Limb (tissue), 2 donors: ENCODE measurements around the gene DGKH.
"Not testable (repeated sequence)": the region's sequence is repeated elsewhere in the genome, so short reads cannot be mapped to it uniquely, and the experiment has no call there.

Experiments used
- DNase-seq, 2 donors: peaks; one replicate each; pipeline ENCODE4 v3.0.0-alpha.2; 2016; ENCODE audit errors: extremely low spot score in 2 of 2

Gene DGKH

DNA sequence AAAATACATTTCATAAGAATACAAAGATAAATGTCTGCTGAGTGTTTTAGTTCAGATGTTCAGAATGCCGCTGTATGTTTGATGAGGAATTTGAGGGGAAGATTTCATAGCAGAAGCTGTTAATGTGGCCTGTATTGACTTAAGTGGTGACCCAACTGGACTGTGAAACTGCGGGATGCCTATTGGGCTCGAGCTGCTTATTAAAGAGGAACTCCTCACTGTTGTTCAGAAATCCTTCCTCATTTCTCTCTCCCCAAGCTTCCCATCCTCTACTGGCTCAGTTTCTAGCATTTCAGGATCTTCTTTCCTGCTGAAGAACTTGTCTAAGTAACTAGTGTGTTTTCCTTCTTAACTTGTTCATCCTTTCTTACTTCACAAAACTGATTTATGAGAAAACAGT lies 20.4 kb downstream of the DGKH start:
- no peak for DNase-seq

DNA sequence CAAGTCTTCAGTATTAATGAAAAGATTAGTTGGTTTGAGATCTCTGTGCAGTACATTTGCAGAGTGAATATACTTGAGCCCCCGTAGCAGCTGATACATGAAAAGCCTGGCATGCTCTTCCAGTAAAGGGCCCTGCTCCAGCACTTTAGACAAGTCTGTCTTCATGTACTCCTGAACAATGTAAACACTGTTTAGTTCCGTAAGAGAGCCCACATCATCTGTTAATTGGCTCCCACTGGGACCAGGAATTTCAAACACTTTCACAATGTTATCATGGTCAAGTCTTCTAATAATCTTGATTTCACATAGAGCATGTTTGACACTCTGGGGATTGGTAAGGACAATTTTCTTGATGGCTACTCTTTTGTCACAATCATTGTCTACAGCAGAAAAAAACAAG lies 22.2 kb downstream of the DGKH start:
- DNase-seq, result not testable (repeated sequence)

DNA sequence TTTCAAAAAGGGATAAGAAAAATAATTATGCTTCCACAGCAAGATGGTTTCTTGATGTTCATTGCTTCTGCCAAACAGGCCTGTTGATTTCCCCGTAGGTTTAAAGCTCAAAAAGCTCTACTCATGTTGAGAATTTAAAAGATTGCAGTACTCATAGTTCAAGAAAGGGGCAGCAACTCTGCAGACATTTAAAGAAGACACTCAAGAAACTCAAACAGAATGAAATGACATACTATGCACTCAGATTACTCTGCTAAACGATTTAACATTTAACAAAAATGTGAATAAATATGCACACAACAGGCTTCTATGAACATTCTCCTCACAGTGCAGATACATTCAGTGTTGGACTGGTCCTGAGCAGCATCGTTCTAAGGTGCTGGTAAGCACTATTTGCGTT lies 22.7 kb downstream of the DGKH start:
- DNase-seq, result not testable (repeated sequence)

DNA sequence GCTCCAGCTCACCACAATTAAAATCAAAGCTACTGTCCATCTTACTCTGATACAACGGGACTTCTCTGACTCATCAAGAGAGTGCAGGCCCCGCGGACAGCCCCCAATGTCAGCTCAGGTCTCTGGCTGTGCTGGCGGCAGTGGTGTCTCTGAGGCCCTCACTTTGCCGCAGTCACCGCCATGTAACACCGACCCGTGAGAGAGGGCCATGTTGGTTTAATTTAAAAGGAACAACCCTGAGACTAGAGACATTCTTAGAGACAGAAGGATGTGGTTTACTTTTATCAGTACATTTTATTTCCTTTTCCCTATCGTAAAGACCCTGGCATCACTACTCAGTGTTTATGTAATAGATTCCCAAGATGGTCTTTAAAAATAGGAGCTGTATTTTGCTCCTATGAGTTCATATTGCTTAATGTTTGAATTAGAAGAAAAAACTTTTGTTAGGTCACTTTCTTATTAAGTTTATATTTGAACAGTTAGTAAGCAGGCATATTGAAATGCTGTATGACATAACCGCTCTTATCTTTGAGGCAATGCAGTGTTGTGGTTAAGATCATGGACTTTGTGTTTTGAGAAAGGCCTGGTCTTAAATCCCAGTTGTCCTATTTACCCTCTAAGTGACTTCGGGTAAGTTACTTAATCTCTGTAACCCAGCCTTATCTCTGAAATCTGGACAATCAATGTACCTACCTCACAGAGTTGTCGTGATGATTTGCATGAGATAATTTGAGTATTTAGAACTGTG lies 23.4 kb downstream of the DGKH start:
- no peak for DNase-seq

DNA sequence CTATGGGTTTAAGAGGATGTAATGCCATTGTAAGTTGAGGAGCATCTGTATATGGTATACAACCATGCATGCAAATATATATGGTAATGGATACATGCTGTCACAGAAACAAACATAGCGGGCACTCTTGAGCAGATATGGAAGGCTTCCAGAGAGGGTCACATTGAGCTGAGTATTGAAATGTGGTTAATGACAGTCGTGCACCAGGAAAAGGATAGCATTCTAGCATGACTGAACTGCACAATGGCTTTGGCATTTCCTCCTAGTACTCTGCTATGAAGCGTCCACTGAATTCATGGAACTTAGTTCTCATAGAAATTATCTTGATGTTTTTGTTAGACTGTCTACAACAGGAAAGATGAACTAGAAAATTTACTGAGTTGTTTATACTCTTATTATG lies 25.2 kb downstream of the DGKH start:
- DNase-seq, result no peak

DNA sequence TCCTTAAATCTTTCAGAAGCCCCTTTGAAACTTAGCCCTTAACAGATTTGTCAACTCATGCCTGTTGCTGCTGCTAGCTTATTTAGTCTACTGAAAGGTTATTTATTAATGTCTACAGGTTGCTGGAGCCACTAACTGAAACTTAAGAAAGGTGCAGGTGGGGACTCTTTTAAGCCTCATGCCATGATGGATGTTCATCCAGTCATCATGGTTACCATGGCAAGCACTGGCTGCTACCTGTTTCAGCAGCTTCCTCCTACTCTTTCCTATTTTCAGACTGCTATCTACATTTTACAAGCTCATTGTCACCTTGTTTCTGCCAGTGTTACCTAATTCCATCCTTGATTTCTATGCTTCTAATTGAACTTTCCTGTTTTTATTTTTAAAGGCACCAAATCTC lies 27.1 kb downstream of the DGKH start:
- no peak for DNase-seq

DNA sequence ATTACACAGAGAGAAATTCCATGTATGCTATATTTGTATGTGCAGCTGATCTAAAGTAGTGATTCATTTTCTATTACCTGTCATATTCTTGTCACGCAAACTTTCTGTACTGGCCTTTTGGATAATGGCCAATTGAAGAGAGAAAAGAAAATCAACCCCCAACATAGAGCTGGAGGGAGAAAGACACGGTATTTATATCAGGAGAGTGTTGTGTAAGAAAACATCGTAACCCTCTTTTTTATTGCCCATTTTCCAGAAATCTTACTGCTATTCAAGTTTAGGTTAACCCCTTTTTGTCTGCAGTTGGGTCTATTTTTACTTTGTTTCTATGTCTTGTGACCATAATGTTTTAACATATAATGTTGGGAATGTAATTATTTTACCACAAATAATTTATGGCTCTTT lies 27.9 kb downstream of the DGKH start:
- DNase-seq, result no peak

DNA sequence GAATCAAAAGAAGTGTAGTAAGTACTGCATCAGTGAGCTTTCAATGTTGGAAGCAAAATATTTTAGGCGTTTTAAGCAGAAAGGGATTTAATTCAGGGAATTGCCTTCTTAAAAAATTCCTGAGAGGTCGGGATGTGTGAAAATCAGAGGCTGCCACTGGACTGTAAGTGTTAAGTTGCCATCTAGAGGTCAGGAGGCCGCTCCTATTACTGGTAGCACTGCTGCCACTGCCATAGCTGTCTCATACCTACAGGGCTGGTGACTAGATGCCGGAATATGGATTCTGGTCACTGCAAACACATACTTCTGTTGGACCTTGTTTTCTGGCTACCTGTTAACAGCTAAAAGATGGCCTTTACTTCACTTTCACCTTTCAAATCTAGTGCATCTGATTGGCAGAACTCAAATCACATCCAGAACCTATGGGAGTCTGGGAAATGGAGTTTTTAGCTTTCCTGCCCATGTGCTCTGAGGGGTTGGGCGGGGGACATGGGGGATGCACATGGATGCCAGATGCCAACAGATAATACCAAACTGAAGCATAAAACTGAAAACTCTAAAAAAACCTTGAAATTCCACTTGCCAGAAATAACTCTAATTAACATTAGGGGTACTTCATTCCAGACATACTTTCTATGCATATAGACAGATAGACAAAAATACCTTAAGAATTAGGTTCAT lies 29.8 kb downstream of the DGKH start:
- DNase-seq, result no peak

DNA sequence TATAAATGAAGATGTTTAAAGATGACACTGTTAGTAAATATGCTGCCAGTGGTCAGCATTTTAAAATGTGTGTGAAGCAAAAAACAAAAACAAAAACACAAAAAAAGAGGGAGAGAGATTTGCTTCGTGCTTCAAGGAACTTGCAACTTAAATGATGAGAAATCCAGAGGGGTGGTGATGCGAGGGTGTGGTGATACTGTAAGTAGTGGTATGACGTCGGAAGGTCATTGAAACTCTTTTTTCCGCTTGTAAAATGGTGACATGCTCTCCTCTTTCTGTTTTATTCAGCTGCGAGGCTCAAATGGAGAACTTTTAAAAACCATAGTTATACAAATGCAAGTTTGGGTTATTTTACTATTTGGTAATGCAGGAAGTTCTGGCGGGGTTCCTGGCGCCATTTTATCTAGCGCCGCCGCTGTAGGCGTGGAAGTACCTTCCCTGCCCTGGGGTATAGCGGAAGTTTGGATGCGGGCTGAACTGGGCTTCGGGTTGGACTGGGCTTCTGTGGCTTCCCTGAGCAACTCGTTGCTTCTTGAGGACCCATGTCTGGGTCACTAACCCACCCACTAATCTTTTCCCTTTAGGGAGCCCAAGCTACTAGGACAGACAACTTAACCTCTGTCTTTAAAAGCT lies 34.8 kb downstream of the DGKH start:
- no peak for DNase-seq

DNA sequence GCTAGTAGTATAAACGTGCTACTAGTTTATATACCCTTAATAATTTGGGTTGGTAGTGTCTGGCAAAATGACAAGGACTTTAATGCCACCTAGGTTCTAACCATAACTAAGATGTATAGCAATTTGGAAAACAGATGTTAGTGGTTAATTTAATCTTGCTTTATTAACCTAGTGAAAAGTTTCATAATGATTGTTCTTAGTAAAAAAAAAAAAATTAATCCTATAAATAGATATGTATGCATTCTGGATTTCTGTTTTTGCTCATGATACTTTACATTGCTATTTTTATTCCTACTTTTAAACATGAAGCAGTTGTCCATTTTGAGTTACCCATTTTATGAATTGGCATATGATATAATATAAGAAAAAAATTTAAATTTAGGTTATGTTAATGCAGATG lies 36.3 kb downstream of the DGKH start:
- DNase-seq, result no peak

DNA sequence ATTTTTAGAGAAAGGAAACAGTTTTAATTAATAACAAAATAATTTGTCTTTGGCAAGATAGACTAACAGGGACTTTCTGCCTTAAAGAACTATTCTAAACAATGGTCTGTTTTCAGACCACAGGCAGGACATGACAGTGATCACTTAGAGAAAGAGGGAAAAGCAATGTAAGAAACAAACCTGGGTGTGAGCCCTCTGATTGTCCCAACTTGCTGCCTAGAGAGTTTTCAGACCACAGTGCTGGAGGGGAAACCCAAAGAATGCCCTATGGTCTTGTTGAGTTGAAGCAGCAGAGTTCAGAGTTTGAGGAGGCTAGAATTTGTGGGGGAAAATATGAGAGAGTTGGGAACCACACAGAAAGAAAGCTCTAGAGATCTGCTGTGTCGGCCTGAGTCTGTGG lies 38.1 kb downstream of the DGKH start:
- no peak for DNase-seq

DNA sequence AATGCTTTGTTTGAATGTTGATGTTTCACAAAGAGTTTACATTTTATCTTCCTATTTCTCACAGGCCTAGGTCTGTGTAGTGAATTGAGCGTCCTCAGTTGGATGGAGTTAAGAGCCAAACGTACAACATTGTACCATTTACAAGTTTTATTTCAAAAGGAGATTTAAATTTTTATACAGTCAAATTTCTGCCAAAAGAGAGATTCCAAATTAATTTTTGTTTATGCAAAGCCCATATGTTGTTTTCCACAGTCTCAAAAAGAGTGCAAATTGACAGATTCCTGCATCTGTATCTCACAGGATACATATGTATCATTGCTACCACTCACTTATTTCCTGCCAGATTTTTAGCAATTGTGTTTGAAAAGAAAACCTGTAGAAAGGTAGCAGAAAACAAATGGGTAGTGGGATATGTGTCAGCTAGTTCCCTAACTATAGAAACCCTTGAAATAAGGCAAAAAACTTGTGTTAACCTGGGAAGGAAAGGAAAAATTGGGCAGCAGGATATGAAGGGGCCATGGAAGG lies 46.1 kb downstream of the DGKH start:
- DNase-seq, result no peak

DNA sequence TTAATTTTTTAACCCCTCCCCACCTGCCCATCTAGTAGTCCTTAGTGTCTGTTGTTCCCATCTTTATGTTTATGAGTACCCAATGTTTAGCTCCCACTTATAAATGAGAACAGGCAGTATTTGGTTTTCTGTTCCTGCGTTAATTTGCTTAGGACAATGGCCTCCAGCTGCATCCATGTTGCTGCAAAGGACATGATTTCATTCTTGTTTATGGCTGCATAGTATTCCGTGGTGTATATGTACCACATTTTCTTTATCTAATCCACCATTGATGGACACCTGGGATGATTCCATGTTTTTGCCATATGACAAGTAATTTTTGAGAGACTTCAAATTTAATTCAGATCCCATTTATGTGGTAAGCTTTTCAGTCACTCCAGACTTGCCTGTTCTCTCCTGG lies 47.8 kb downstream of the DGKH start:
- not testable (repeated sequence) for DNase-seq

DNA sequence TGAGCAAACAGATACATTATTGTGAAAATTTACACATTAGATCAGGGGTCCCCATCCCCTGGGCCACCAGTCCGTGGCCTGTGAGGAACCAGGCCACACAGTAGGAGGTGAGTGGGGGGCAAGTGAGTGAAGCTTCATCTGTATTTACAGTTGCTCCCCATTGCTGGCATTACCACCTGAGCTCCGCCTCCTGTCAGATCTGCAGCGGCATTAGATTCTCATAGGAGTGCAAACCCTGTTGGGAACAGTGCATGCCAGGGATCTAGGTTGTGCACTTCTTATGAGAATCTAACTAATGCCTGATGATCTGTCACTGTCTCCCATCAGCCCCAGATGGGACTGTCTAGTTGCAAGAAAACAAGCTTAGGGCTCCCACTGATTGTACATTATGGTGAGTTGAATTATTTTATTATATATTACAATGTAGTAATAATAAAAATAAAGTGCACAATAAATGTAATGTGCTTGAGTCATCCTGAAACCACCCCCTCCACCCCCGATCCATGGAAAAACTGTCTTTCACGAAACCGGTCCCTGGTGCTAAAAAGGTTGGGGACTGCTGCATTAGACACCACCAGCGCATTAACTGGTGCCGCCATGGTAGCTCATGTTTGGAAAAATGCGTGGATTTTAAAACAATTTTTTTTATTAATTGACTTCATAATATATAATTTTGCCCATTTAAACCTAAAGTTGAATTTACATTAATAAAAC lies 51.7 kb downstream of the DGKH start:
- DNase-seq, result no peak

DNA sequence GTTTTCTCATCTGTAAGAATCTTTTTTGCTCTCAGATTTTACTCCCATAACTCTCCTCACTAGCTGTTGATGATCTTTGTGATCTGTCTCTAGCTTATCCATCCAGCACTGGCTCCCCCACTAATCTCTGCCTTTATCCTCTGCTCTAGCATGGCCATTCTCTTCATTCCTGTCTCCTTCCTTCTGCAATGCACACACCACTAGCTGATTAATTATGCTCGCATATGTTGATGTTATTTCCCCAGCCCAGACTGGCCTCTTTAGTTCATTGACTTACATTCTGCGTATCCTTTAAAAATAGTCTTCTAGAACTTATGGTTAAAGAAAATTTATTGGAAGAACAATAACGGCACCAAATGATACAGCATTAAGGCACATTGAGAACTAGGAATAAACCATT lies 52.5 kb downstream of the DGKH start:
- DNase-seq, result no peak

DNA sequence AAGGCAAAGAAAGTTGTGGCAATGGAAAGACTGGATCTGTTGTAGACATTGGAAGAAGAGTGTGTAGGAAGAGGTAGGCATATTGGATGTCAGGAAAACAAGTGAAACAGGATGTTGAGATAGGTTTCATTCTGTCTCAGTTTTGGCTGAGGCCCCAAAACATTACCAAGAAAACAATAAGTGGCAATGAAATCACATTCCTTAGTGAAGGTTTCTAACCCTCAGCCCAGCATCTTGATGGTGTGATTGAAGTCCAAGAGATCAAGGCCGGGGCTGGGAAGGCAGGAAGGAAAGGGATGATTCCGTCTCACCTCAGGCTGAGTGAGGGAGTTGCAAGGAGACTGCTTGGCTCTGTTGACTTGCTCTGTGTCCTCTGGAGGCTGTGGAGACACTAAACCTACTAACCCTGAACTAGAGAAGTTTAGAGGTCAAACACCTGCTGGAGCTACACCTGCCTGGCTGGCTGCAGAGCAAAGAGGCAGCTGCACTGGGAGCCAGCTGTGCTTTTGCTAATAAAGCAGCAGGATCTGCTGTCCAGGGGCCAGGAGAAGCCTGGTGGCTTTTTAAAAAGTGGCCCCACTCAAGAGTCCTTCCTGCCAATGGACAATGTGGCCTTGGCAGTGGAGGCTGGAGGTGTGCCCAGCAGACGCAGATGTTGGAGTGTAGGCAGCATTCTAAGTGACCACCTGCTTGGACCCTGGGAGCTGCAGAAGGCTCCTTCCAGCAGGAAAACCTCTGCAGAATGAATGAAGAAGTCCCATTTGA lies 53.6 kb downstream of the DGKH start:
- DNase-seq, result no peak

DNA sequence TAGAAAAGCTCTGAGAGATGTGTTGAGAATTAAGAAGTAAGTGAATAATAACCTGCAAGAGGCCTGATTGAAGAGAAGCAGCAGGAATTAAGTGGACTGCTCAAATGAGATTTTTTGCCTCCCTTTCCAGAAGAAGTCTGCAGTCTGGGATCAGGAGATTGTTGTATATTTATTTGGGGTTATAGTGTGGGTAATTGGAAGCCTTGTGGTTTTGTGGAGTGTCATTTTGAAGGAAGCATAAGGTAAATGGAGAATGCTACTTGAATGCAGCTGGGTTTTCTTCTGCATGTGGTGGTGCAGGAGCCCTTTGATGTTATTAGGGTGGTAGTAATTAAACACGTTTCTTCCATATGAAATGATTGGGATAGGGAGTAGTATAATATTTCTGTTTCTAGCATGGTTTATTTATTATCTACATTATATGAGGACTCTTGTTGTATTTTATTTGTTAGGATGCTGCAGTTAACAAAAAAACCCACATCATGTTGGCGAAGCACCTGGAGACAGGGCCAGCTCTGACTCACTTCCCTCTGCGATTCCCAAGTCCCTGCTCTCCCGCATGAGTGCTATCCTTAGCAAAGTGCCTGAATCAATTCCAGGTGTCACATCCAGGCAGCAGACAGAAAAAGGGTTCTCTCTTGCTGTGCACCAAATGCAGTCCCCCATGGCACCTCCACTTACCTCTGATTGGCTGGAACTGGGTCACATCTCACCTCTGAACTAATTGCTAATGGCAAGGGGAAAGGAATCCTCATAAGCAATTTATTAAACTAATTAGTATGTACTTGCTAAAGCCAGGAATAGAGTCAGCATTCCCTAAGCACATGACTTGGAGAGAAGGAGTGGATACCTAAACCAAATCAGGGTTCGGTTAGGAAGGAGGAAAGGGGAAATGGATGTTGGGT lies 54.8 kb downstream of the DGKH start:
- no peak for DNase-seq

DNA sequence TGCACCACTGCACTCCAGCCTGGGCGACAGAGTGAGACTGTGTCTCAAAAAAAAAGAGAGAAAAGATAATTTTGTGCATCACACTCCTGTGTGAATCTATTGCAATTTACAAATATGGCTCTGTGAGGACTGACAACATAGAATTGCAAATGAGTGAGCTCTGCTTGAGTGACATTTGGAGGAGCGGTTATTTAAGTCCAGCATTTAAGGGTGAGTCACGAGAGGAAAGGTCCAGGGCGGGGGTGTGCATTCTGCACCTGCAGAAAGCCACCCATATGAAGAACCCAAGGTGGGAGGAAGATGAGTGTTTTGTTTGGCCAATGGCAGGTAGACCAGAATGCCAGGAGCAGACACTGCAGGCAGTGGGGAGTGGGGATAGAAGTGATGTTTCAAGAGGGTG lies 58.5 kb downstream of the DGKH start:
- no peak for DNase-seq

DNA sequence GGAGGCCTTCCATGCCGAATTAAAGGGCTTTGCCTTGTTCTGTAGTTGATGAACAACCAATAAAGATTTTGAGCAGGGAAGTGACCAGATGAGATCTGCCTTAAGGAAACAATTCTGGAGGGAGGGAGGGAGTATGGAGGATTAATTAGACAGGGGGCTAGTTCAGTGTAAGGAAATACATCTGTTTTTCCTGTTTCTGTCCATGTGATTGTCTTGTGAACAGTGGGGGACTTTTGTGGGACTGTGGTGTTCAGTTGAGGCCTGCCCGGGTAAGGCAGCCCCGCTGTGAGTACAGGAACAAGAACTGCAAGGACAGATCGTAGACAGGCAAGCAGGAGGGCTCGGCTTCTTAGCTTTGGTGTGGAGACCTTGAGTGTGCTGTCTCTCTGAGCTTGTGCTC lies 59.0 kb downstream of the DGKH start:
- DNase-seq, result no peak

DNA sequence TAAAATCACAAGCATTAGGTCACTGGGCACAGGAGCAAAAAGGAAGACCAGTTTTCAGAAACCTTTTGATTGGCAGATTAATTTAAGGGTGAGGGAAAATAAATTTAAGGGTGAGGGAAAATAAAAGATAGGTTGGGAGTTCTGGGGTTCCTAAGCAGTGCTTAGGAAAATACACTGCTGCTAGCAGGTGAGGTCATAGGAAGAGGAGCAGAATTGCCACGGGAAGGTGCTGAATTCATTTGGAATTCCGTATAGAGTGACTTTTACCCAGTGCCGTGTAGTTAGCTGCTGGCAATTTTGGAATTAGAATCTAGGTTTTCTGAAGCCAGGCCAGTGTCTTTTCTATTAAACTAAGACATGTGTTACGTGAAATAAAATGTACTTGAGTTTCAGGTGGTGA lies 59.8 kb downstream of the DGKH start:
- DNase-seq, result no peak
